HEK293 (cell line): Measurements from ENCODE around the gene GRIK4.

ENCODE experiments used
- CTCF ChIA-PET: fragments of 350-600 bp; formaldehyde crosslinking; extraction: SDS; loops from one replicate; lab custom pipeline; 2021; ENCODE audit warnings: antibody characterized with exemption; lab: Yijun Ruan, JAX
- POLR2A ChIA-PET: fragments of 300-600 bp; formaldehyde crosslinking; extraction: SDS; loops from one replicate; lab custom pipeline; 2020; ENCODE audit warnings: antibody characterized with exemption, inconsistent platforms; lab: Yijun Ruan, JAX
- H3K27ac ChIP-seq: fragments of 200-500 bp; sonication (Bioruptor generic); 2 replicates; pipeline ENCODE4 v1.5.1; 2014; ENCODE audit warnings: low read depth, low read length, control low read depth, inconsistent platforms; ENCODE audit errors: extremely low read depth
- H3K36me3 ChIP-seq, 2 experiments: fragments of 200-500 bp in 1 of 2; sonication (Bioruptor generic) in 1 of 2; 1 replicate in 1 of 2; 2 replicates in 1 of 2; pipeline ENCODE4 v1.5.1; 2014 to 2017; ENCODE audit warnings: inconsistent platforms in 2 of 2, low read length in 2 of 2; ENCODE audit not compliant: control insufficient read depth in 2 of 2, insufficient read depth in 1 of 2
- H3K4me1 ChIP-seq: fragments of 200-500 bp; sonication (Bioruptor generic); 2 replicates; pipeline ENCODE4 v1.5.1; 2014; ENCODE audit warnings: mild to moderate bottlenecking, low read length, inconsistent platforms; ENCODE audit not compliant: control insufficient read depth, insufficient read depth
- H3K4me3 ChIP-seq: 2 replicates; pipeline ENCODE4 v1.5.1; 2011; ENCODE audit warnings: low read depth, mild to moderate bottlenecking, control low read depth, low read length, moderate library complexity
- H3K9me3 ChIP-seq: fragments of 200-500 bp; sonication (Bioruptor generic); 2 replicates; pipeline ENCODE4 v1.5.1; 2014; ENCODE audit warnings: low read depth, low read length, inconsistent platforms; ENCODE audit not compliant: control insufficient read depth, insufficient read depth
- AEBP2 ChIP-seq: fragments of 450-650 bp; formaldehyde crosslinking; IDR thresholded peaks from 2 replicates; pipeline ENCODE4 v1.5.1; 2016; ENCODE audit warnings: missing biosample characterization, missing genetic modification characterization, borderline replicate concordance
- KLF7 ChIP-seq: fragments of 450-650 bp; formaldehyde crosslinking; IDR thresholded peaks from 2 replicates; pipeline ENCODE4 v1.5.1; 2016; ENCODE audit warnings: missing biosample characterization, missing genetic modification characterization, borderline replicate concordance
- PATZ1 ChIP-seq: fragments of 450-650 bp; formaldehyde crosslinking; IDR thresholded peaks from 2 replicates; pipeline ENCODE4 v1.5.1; 2016; ENCODE audit warnings: missing biosample characterization, missing genetic modification characterization
- SETDB1 ChIP-seq: IDR thresholded peaks from one replicate; pipeline ENCODE4 v1.6.1; 2017; ENCODE audit warnings: mild to moderate bottlenecking, low read length, moderate library complexity, mixed read lengths; ENCODE audit not compliant: insufficient read length
- ZBTB8A ChIP-seq: fragments of 450-650 bp; formaldehyde crosslinking; IDR thresholded peaks from 2 replicates; pipeline ENCODE4 v1.5.1; 2016; ENCODE audit warnings: missing biosample characterization, missing genetic modification characterization
- ZFP69B ChIP-seq: fragments of 450-650 bp; formaldehyde crosslinking; IDR thresholded peaks from 2 replicates; pipeline ENCODE4 v1.5.1; 2016; ENCODE audit warnings: missing biosample characterization, missing genetic modification characterization
- ZNF148 ChIP-seq: fragments of 450-650 bp; formaldehyde crosslinking; IDR thresholded peaks from 2 replicates; pipeline ENCODE4 v1.5.0; 2017; ENCODE audit warnings: missing biosample characterization, missing genetic modification characterization, borderline replicate concordance
- ZNF18 ChIP-seq: fragments of 450-650 bp; formaldehyde crosslinking; IDR thresholded peaks from 2 replicates; pipeline ENCODE4 v1.5.1; 2016; ENCODE audit warnings: missing biosample characterization, missing genetic modification characterization
- ZNF184 ChIP-seq: fragments of 450-650 bp; IDR thresholded peaks from 2 replicates; pipeline ENCODE4 v1.5.1; 2018; ENCODE audit warnings: missing biosample characterization, mild to moderate bottlenecking, missing genetic modification characterization
- ZNF324 ChIP-seq: fragments of 450-650 bp; formaldehyde crosslinking; IDR thresholded peaks from 2 replicates; pipeline ENCODE4 v1.5.1; 2016; ENCODE audit warnings: missing biosample characterization, missing genetic modification characterization
- ZNF624 ChIP-seq: fragments of 450-650 bp; formaldehyde crosslinking; IDR thresholded peaks from 2 replicates; pipeline ENCODE4 v1.5.1; 2017; ENCODE audit warnings: missing biosample characterization, missing genetic modification characterization
- ZNF629 ChIP-seq: fragments of 450-650 bp; formaldehyde crosslinking; IDR thresholded peaks from 2 replicates; pipeline ENCODE4 v1.5.1; 2017; ENCODE audit warnings: missing biosample characterization, missing genetic modification characterization
- ZNF830 ChIP-seq: fragments of 450-650 bp; IDR thresholded peaks from 2 replicates; pipeline ENCODE4 v1.5.0; 2018; ENCODE audit warnings: missing biosample characterization, missing genetic modification characterization, low read depth, mild to moderate bottlenecking, moderate library complexity

Gene GRIK4

GRCh38 chr11:120834686-120835210 is 323.2 kb downstream of the GRIK4 start (continued):
- TF ChIP-seq PATZ1 (no peak), ZNF624 (tag by site-specific recombination) (no peak), KLF7 (tag by site-specific recombination) (no peak), ZNF324 (tag by site-specific recombination) (no peak), ZFP69B (no peak), ZNF18 (tag by site-specific recombination) (no peak), ZNF148 (tag by site-specific recombination) (no peak), ZNF184 (tag by site-specific recombination) (no peak)

- TF ChIP-seq ZNF629 (tag by site-specific recombination) (0 out of 2 replicates have a peak, but pooled peaks have one; percentile 21), ZBTB8A (tag by site-specific recombination) (no peak)
- H3K27ac ChIP-seq, result no peak overlapping the region
- H3K4me3 ChIP-seq, result no peak overlapping the region
- H3K4me1 ChIP-seq, result no peaks in the 10 kb centered on the region
- no peaks in the 10 kb centered on the region for H3K36me3 ChIP-seq
- ChIA-PET CTCF (interaction anchor here (0.7 kb wide), 1 partner anchor 34 kb away, joined by 3 read pairs; no protein-coding TSS in a partner anchor), POLR2A (no interaction called here)
- H3K9me3 ChIP-seq, result no peaks in the 10 kb centered on the region
Observed at GRCh38 chr11:120835601-120836228, 324.2 kb downstream of the GRIK4 start.

GRCh38 chr11:120837696-120838095 is 326.1 kb downstream of the GRIK4 start:
- no peak overlapping the region for H3K27ac ChIP-seq
- TF ChIP-seq SETDB1 (no peak), AEBP2 (no peak), ZNF830 (tag by site-specific recombination) (no peak)
- no peaks in the 10 kb centered on the region for H3K36me3 ChIP-seq
- no peaks in the 10 kb centered on the region for H3K9me3 ChIP-seq
- CTCF ChIA-PET, result interaction anchor here (0.9 kb wide), 1 partner anchor 181 kb away, joined by 9 read pairs; no protein-coding TSS in a partner anchor
- POLR2A ChIA-PET, result no interaction called here
- H3K4me3 ChIP-seq, result no peak overlapping the region
- no peaks in the 10 kb centered on the region for H3K4me1 ChIP-seq
